ENCODE results near the gene AGAP2. TPM values are rescaled to one million over a fixed set of nuclear protein-coding genes. Genes with fewer than 3 reads are reported as not detected.

The AGAP2 gene
- total and polyA plus RNA-seq, 2 of the 8 experiments (the other 6 are each of a cell fraction or from before 2014, with no cell fraction given), result 1.5 TPM

DNA sequence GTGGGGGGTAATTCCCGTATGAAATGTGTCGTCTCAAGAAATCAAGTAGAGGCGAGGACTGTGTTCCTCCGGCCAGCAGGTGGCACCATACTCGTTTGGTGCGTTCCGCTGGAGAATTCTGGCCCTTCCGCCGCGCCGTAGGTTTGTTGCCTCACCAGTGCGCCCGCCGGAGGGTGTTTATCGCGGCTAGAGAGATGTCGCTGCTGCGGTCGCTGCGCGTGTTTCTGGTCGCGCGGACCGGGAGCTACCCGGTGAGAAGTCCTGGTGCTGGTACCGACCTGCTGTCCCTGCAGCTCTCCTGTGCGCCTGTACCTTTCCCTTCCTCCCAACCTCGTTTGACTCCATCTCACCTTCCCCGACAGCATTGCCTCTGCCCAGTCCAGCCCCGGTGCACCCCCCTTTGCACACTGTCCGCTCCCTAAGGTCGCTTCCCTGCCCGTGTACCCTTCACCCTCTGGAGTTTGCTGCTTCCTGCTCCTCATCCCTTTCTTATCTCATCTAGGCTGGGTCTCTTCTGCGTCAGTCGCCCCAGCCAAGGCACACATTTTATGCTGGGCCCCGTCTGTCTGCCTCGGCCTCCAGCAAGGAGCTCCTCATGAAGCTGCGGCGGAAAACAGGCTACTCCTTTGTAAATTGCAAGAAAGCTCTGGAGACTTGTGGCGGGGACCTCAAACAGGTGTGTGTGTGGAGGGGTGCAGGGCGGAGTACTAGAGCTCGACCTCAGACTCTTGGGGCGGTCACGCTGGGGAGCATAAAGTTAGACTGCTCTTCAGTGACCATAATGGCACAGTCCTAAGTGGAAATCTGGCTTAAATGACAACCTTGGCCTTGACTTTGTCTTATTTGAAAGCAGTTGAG is 44.3 kb upstream of the AGAP2 start, which contains the start of gene TSFM (continued):
- TF ChIP-seq SIN3A (conservative IDR thresholded peaks at IDR 0.05 in 1 of 2, IDR thresholded peaks at IDR 0.05 in 1 of 2; ENCODE audit: low read depth in 1 of 2, low read length in 2 of 2) (peak in 1 of 2 experiments; percentile 92; a peak in 2 of 4 replicates), CEBPB (IDR thresholded peaks at IDR 0.05; ENCODE audit: low read depth, low read length) (peak; percentile 94), KDM5A (IDR thresholded peaks at IDR 0.05; ENCODE audit: low read length) (peak; percentile 85), YY1 (IDR thresholded peaks at IDR 0.05; ENCODE audit: low read depth, low read length) (peak; percentile 60; the same call in 1 of the 2 replicates)
